HL-60/S4 treated with retinoic acid at 250 ng/mL for 4 days and 3 days (cell line): Measurements from ENCODE around the gene LST1.

Source experiments
- in situ Hi-C: fragments of 300-500 bp; cut with MboI; formaldehyde crosslinking; loops from 2 replicates; pipeline ENCODE4 v1.7.0; 2022; ENCODE audit warnings: low sequenced_read_pairs

LST1 gene

DNA sequence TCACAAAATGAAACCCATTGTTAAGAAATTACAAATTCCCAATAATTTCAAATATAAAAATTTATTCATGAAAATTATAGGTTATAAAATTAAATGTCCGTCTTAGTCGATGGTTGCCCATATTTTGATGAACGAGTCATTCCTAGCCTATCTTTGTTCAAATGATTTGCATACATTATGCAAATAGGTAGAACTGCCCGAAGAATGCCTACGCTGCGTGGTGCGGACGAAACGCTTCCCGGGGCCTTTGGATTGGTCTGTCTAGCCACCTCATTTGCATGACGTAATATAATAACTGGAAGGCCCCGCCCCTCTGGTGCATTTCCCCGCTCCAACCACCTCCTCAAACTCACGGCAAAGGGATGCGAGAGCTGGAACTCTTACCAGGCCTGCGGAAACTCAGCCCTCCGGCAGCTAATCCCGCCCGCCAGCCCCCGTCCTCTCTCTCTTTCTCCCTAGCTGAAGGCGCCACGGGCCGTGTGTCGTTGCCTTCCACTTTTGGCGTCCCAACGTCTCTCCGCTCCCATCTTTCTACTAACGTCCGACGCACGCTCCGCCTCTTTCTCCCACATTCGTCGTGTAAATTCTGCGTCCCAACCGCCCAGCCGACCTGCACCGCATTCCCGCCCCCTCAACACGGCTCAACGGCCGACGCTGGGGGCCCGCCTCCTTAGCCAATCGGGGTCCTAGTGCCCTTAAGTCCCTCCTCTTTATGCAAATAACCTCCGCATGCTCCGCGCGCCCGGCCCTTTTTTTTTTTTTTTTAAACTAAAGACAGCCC lies 33.9 kb downstream of the LST1 start:
- in situ Hi-C loops: no loop called here

DNA sequence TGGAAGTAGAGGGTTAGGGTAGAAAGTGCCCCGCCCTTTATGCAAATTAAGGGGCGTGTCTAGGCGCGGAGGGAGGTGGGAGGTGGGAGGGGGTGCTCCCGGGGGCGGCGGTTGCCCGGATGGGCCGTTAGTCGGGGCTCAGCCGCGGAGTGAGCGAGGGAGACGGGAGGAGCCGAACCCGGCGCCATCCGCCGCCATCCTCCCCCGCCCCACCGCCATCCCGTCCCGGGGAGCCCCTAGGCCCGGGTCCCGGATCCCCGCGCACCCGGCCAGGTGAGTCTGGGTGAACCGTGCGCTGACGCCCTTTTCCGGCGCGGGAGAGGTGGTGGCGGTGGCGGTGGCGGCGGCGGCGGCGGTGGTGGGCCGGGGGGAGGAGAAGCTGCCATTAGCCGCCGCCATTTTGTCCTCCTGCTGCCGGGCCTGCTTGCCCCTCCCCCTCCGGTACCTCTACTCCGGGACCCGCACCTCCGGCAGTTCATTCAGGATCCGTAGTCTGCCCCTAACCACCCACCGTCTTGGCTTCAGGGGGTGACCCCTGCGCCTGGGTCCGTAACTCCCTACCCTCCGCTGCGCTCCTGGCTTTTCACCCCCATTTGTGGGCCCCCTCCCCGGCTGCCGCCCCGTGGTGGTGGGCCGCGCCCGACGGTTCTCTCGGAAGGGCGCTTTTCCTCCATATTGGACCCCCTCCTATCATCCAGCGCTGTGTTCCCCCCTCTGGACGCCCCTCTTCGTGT lies 34.7 kb downstream of the LST1 start, which contains the start of gene PRRC2A:
Gene PRRC2A, plus strand, starts transcription at position 130 of the 734 bp plus-strand sequence. CDS start 2,075 bp downstream, outside the sequence.
- in situ Hi-C loops: no loop called here

DNA sequence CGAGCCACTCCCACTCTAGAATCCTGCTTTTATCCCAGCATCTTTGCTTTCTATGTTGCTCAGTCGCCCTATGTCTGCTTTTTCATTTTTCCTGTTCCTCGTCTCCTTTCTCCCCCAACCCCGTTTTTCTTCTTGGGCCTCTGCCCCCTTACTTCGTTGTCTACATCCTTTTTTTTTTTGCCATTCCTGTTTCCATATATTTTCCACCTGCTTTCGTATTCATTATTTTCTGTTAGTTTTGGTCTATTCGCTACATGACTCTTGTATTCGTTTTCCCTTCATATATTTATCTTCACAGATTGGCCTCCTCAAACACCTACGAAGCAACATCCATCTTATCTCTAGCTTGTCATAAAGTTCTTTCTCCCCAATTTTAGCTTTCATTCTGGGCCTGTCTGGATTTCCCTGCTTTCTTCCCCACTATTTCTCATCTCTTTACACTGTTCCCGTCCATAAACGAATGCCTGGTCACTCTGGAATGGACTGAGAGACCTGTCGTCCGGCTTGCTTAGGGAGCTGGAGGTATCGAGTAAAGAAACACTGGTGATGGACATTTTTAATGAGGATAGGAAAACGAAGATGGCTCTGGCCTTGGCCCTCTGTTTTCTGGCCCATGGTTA lies 35.4 kb downstream of the LST1 start:
- in situ Hi-C loops: no loop called here

DNA sequence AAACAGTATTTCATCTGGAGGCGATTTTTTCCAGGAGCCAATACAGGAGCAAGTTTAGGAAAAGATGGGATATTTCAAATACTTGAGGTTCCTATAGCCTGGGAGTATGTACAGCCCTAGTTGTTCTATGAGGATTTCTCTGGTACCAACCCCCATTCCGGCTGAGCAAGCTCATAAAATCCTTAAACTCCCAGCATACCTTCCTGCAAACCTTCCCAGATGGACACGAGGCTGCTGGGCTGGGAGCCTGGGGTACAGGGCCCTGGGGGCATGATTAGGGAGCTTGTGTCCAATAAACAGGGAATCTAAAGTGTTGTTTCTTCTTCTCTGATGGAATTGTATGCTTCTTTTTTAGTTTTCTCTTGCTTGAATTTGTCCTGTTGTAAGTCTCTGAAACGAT lies 35.9 kb downstream of the LST1 start:
- in situ Hi-C loops: no loop called here

DNA sequence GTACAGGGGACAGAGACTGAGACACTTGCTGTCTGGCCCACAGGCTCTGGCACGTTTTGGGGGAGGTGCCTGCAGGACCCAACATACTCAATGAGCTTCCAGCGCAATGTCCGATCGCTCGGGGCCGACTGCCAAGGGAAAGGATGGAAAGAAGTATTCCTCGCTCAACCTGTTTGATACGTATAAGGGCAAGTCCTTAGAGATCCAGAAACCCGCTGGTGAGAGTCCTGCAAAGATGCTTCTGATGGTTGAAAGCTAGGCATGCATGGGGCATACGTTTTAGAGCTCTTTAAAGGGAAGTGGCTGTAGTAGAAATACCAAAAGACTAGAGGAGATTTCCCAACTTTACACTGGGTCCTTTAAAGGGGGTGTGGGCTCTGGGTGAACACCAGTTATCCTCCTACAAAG lies 36.6 kb downstream of the LST1 start:
- in situ Hi-C loops: no loop called here

DNA sequence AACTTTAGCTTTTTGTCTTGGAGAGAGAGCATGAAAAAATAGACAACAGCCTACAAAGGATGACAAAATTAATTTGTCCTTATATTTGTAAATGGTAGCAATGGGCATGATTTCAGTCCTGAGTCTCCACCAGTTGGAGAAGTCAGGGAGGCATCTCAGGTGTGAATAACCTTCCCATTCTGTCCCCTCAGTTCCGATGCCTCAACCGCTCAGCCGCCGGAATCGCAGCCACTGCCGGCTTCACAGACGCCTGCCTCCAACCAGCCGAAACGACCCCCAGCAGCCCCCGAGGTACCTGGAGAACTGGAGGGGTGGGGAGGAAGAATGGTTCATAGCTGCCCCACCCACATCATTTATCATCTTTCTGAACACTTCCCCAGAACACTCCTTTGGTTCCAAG lies 38.0 kb downstream of the LST1 start:
- in situ Hi-C loops: no loop called here

DNA sequence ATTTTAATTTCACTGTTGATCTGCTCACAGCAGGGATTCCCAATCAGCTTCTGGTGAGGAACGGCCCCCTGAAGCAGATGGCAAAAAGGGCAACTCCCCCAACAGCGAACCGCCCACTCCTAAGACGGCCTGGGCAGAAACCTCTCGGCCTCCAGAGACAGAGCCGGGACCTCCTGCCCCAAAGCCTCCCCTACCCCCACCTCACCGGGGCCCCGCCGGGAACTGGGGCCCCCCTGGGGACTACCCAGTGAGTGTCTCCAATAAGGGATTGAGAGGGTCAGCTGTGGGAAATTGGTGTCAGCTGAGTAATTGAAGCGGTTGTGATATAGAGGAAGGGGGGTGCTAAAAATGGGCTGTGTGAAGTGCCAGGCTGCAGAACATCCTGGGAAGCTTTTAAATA lies 40.9 kb downstream of the LST1 start:
- in situ Hi-C loops: no loop called here

DNA sequence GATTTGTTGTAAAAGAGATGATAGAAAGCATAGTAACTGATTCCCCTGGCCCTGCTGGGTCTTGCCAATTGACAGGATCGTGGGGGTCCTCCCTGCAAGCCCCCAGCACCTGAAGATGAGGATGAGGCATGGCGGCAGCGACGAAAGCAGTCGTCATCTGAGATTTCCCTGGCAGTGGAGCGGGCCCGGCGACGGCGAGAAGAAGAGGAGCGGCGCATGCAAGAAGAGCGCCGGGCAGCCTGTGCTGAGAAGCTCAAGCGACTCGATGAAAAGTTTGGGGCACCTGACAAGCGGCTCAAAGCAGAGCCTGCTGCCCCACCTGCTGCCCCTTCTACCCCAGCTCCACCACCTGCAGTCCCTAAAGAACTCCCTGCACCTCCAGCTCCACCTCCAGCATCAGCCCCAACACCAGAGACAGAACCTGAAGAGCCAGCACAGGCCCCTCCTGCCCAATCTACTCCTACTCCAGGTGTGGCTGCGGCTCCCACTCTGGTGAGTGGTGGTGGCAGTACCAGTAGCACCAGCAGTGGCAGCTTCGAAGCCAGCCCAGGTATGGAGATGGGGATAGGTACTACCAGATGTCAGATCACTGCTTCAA lies 41.7 kb downstream of the LST1 start:
- in situ Hi-C loops: no loop called here

DNA sequence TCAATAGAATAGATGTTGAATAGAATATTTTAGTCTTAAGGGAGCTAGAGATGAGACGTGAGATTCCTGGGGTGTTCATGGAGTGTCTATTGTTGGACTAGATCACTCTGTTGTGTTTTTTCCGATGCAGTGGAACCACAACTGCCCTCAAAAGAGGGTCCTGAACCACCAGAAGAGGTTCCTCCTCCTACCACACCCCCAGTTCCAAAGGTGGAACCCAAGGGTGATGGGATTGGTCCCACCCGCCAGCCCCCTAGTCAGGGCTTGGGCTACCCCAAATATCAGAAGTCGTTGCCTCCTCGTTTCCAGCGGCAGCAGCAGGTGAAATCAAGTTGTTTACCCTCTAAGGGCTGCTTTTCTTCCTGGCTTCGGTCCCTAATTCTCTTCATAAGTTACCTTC lies 42.9 kb downstream of the LST1 start:
- in situ Hi-C loops: no loop called here

DNA sequence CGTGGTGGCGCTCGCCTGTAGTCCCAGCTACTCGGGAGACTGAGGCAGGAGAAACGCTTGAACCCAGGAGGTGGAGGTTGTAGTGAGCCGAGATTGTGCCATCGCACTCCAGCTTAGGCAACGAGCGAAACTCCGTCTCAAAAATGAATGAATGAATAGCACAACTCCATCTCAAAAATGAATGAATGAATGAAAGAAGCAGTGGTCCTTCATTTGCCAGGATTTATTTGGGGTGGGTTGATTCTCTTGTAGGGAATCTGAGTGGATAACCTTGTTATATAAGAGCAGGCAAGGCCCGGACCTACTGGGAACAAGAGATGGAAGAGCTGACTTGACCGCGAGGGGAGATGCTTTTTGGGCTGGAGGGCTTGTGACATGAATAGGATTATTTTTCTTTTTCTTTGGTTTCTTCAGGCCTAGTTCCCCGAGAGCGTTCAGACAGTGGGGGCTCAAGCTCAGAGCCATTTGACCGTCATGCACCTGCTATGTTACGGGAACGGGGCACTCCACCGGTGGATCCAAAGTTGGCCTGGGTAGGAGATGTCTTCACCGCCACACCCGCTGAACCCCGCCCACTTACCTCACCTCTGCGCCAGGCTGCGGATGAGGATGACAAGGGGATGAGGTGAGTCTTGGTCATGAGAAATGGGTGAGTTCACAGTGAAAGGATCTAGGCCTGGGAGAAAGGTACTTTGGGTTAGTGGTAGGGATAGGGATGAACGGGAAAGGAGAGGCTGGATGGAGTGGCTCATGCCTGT lies 44.3 kb downstream of the LST1 start:
- in situ Hi-C loops: no loop called here

DNA sequence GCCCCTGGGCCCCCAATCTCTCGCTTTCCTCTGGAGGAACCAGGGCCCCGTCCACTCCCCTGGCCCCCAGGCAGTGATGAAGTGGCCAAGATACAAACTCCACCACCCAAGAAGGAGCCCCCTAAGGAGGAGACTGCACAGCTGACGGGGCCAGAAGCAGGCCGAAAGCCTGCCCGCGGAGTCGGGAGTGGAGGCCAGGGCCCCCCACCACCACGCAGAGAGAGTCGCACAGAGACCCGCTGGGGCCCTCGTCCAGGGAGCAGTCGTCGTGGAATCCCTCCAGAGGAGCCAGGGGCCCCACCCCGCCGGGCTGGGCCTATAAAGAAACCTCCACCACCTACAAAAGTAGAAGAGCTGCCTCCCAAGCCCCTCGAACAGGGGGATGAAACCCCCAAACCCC lies 45.1 kb downstream of the LST1 start:
- in situ Hi-C loops: no loop called here

DNA sequence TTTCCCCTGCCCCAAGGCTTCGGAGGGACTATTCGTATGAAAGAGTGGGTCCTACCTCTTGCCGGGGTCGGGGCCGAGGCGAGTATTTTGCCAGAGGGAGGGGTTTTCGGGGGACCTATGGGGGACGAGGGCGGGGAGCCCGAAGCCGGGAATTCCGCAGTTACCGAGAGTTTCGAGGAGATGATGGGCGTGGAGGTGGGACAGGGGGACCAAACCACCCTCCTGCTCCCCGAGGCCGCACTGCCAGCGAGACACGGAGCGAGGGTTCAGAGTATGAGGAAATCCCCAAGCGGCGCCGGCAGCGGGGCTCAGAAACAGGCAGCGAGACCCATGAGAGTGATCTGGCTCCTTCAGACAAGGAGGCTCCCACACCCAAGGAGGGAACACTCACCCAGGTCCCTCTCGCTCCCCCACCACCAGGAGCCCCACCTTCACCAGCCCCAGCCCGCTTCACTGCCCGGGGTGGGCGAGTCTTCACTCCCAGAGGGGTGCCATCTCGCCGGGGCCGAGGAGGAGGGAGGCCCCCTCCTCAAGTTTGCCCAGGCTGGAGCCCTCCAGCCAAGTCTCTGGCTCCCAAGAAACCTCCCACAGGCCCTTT lies 45.7 kb downstream of the LST1 start:
- in situ Hi-C loops: no loop called here

DNA sequence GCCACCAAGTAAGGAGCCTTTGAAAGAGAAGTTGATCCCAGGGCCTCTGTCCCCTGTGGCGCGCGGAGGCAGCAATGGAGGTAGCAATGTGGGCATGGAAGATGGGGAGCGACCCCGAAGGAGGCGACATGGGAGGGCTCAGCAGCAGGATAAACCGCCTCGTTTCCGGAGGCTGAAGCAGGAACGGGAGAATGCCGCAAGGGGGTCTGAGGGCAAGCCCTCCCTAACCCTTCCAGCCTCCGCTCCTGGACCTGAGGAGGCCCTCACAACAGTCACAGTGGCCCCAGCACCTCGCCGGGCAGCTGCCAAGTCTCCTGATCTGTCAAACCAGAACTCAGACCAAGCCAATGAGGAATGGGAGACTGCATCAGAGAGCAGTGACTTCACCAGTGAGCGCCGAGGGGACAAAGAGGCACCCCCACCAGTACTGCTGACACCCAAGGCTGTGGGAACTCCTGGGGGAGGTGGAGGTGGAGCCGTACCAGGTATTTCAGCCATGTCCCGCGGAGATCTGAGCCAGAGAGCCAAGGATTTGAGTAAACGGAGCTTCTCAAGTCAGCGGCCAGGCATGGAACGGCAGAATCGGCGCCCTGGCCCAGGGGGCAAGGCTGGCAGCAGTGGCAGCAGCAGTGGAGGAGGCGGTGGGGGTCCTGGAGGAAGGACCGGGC lies 46.3 kb downstream of the LST1 start:
- in situ Hi-C loops: no loop called here

DNA sequence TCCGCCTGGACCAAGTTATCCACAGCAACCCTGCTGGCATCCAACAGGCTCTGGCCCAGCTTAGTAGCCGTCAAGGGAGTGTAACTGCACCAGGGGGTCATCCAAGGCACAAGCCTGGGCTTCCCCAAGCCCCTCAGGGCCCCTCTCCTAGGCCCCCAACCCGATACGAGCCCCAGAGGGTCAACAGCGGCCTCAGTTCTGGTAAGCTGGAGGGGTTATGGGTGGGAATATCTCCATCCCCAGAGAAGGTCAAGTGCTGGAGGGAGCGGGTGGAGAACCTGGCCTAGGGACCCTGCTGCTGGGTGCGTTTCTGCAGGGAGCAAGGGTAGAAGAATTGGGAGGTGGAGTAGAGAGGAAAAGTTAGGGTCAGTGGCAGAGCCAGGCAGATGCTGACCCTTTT lies 47.4 kb downstream of the LST1 start:
- in situ Hi-C loops: no loop called here

DNA sequence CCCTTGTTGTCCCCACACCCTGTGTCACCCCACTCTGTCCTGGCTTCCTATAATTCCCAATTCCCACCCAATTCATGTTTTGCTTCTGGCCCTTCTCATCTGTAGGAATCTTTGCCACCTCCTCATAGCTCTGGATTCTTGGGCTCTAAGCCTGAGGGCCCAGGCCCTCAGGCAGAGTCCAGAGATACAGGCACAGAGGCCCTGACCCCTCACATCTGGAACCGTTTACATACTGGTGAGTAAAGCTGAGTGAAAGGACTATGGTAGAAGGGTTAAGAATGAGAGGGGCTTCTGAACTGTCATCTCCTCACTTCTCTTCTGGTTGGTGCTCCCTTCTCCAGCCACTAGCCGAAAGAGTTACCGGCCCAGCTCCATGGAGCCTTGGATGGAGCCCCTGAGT lies 48.1 kb downstream of the LST1 start:
- in situ Hi-C loops: no loop called here

DNA sequence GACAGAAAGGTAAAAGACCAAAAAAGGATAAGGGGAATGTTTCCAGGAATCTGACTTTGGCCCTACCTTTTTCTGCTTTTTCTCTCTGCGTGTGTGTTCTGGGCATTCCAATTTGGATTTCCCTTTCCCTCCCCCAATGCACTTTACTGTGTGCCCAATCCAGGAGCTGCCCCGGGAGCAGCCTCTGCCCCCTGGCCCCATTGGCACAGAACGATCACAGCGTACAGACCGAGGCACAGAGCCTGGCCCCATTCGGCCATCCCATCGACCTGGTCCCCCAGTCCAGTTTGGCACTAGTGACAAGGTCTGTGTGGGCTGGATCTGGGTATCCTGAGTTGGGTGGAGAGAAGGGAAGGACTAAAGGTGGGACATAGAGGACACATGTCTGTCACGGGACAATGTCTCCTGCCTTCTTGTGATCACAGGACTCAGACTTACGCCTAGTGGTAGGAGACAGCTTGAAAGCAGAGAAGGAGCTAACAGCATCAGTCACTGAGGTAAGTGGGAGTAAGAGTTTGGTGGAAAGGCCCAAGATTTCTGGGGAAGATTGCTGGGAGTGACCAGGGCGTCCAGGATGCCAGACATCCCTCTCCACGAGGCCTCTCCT lies 49.0 kb downstream of the LST1 start:
- in situ Hi-C loops: no loop called here

DNA sequence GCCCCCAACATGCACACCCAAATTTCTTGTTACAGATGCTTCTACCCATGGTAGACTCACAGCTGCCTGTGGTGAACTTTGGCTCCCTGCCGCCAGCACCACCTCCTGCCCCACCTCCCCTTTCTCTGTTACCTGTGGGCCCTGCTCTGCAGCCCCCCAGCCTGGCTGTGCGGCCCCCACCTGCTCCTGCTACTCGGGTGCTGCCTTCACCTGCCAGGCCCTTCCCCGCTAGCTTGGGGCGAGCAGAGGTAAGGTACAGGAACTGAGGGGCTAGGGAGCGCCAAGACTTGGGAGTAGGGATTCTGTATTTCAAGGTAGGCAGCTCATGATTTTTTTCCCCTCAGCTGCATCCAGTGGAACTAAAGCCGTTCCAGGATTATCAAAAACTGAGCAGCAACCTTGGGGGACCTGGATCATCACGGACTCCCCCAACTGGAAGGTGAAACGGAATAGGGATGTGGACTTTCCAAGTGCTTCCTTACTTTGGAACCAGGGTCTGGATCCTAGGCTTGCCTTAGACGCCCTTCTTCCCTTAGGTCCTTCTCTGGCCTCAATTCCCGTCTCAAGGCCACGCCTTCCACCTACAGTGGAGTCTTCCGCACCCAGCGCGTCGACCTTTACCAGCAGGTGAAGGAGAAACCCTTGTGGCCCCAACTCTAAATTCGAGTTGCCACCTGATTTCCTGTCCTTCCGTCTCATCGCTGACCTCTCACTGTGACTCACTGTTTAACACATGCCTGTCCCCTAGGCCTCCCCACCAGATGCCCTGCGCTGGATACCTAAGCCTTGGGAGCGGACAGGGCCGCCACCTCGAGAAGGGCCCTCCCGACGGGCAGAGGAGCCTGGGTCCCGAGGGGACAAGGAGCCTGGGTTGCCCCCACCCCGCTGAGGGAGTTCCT lies 50.9 kb downstream of the LST1 start:
- in situ Hi-C loops: no loop called here
